ENCODE data around the gene TAF7.

DNA sequence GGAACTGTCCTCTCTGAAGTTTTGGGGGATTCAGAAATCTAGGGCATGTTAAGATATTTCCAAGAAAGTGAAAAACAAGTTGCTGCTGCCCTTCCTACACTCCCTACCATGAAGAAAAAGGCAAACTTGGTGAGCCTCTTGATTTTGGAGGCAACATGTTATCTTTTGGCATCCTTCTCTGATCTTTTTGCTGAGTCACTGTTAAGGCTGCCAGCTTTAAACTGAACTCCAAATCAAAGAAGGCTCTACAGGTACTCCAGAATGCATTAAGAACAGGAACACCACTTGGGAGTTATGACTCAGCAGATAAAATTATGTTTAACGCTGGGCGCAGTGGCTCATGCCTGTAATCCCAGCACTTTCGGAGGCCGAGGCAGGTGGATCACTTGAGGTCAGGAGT, 51.4 kb downstream of the TAF7 start:
- TF ChIP-seq POU6F1 (CRISPR knock-in tag; IDR thresholded peaks at IDR 0.05; ENCODE audit: borderline replicate concordance, low read depth) (no peak), ZFP30 (CRISPR knock-in tag; IDR thresholded peaks at IDR 0.05) (no peak), ZFP3 (CRISPR knock-in tag; IDR thresholded peaks at IDR 0.05) (no peak), ISL1 (CRISPR knock-in tag; IDR thresholded peaks at IDR 0.05) (no peak), ZNF565 (CRISPR knock-in tag; conservative IDR thresholded peaks at IDR 0.05; ENCODE audit: low read depth) (no peak), ESRRG (CRISPR knock-in tag; IDR thresholded peaks at IDR 0.05) (no peak), TCF4 (CRISPR knock-in tag; IDR thresholded peaks at IDR 0.05; ENCODE audit: borderline replicate concordance) (no peak), PATZ1 (CRISPR knock-in tag; IDR thresholded peaks at IDR 0.05; ENCODE audit: borderline replicate concordance) (no peak), ZNF70 (CRISPR knock-in tag; IDR thresholded peaks at IDR 0.05) (no peak), TSHZ2 (CRISPR knock-in tag; IDR thresholded peaks at IDR 0.05) (no peak)
- TF ChIP-seq, protein P1, sequence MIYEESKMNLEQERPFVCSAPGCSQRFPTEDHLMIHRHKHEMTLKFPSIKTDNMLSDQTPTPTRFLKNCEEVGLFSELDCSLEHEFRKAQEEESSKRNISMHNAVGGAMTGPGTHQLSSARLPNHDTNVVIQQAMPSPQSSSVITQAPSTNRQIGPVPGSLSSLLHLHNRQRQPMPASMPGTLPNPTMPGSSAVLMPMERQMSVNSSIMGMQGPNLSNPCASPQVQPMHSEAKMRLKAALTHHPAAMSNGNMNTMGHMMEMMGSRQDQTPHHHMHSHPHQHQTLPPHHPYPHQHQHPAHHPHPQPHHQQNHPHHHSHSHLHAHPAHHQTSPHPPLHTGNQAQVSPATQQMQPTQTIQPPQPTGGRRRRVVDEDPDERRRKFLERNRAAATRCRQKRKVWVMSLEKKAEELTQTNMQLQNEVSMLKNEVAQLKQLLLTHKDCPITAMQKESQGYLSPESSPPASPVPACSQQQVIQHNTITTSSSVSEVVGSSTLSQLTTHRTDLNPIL (CRISPR knock-in tag; IDR thresholded peaks at IDR 0.05; ENCODE audit: low read depth): no peak

All from SK-N-SH treated with all-trans-retinoic acid at 6 μM for 48 hours (cell line).